Measurements from ENCODE around the gene OR4C13.
"Not testable (repeated sequence)": the region's sequence is repeated elsewhere in the genome, so short reads cannot be mapped to it uniquely, and the experiment has no call there.

The OR4C13 gene

GRCh38 chr11:49952091-49952490 lies at the start of gene OR4C13:
Gene OR4C13, plus strand, starts transcription at chr11:49952391. Its CDS starts 32 bp downstream, at chr11:49952423.
- no peak for DNase-seq

DNA sequence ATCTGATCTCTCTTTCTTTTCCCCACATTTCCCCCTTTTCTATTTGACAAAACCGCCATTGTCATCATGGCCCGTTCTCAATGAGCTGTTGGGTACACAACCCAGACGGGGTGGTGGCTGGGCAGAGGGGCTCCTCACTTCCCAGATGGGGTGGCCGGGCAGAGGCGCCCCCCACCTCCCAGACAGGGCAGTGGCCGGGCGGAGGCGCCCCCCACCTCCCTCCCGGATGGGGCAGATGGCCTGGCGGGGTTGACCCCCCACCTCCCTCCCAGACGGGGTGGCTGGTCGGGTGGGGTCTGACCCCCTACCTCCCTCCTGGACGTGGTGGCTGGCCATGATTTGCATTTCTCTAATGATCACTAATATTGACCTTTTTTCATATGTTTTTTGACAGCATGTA lies 40.7 kb upstream of the OR4C13 start:
- DNase-seq, result not testable (repeated sequence)

DNA sequence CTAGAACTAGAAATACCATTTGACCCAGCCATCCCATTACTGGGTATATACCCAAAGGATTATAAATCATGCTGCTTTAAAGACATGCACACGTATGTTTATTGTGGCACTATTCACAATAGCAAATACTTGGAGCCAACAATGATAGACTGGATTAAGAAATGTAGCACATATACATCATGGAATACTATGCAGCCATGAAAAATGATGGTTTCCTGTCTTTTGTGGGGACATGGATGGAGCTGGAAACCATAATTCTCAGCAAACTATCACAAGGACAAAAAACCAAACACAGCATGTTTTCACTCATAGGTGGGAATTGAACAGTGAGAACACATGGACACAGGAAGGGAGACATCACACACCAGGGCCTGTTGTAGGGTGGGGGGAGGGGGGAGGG lies 3.5 kb upstream of the OR4C13 start:
- DNase-seq, result not testable (repeated sequence)

- DNase-seq, result not testable (repeated sequence)
Measured at GRCh38 chr11:49973439-49973838, 21.2 kb downstream of the OR4C13 start.

DNA sequence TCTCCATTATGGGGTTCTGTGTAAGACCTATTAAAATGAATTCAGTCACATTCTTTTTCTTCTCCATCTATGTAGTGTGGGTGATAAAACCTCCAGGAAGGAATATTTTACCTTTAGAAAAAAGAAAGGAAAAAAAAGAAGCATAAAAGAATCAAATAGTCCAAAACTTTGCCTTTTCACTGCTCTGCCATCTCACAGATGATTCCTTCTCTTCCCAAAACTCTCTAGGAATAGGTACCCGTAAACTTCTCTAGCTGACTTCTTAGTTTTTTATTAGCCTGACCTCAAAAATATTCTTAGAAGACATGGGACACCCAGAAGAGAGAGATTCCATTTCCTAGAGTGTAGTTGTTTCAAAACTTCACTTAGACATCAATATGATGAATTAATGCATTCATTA lies 30.2 kb downstream of the OR4C13 start, which contains the start of gene OR4C12:
TSS of gene OR4C12 (minus strand) at position 101 of the 400 bp plus-strand sequence. CDS start at position 67, 34 bp downstream.
- not testable (repeated sequence) for DNase-seq

DNA sequence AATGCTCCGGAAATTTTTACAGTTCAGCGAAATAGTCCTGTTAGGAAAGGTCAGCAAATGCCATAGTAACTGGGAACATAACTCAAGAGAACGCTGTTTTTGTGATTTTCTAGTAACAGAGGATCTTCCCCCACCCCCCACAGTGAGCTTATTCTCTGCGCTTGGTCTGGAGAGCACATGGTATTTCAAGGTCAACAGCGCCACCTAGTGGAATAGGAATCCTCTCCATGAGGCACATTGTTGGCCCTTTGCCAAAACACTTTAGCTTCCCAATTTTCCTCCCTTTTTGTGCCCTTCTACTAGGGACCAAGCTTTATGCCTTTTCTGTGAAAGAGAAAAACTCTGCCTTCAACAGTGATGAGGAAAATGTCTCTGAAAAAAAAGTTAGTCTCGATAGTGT lies 43.4 kb downstream of the OR4C13 start:
- DNase-seq, result peak; percentile 14
